Activated CD4-positive, alpha-beta T cell treated with anti-CD3 and anti-CD28 coated beads, Interleukin-2, amount 50 U/mL, for 16 hours (primary cell): ENCODE results near the gene BMPR1A.
"Not testable (repeated sequence)": the region's sequence is repeated elsewhere in the genome, so short reads cannot be mapped to it uniquely, and the experiment has no call there.

Experiments
- DNase-seq: peaks from one replicate; pipeline ENCODE4 v3.0.0-alpha.2; 2020

The BMPR1A gene

GRCh38 chr10:86898511-86898910 is 142.1 kb downstream of the BMPR1A start:
- DNase-seq, result no peak

GRCh38 chr10:86899132-86899531 is 142.7 kb downstream of the BMPR1A start:
- DNase-seq, result no peak

GRCh38 chr10:86899670-86900276 is 143.4 kb downstream of the BMPR1A start:
- peak; percentile 54 for DNase-seq

GRCh38 chr10:86900955-86901354 is 144.5 kb downstream of the BMPR1A start:
- no peak for DNase-seq

GRCh38 chr10:86904600-86904999 is 148.2 kb downstream of the BMPR1A start:
- DNase-seq, result no peak

GRCh38 chr10:86905429-86905828 is 149.0 kb downstream of the BMPR1A start:
- DNase-seq, result no peak

GRCh38 chr10:86914734-86915133 is 158.3 kb downstream of the BMPR1A start:
- DNase-seq, result no peak

GRCh38 chr10:86918022-86918471 is 161.6 kb downstream of the BMPR1A start:
- no peak for DNase-seq

GRCh38 chr10:86922553-86922961 is 166.1 kb downstream of the BMPR1A start:
- DNase-seq, result no peak

- no peak for DNase-seq
These were observed 173.3 kb downstream of the BMPR1A start for GRCh38 chr10:86929468-86930380.

- DNase-seq, result no peak
These were observed 175.5 kb downstream of the BMPR1A start for GRCh38 chr10:86931872-86932271.

GRCh38 chr10:86932674-86933073 is 176.3 kb downstream of the BMPR1A start:
- DNase-seq, result no peak

GRCh38 chr10:86934162-86934711 is 177.8 kb downstream of the BMPR1A start:
- DNase-seq, result not testable (repeated sequence)

GRCh38 chr10:86936661-86937501 is 180.5 kb downstream of the BMPR1A start:
- no peak for DNase-seq

GRCh38 chr10:86937502-86938154 is 181.2 kb downstream of the BMPR1A start:
- DNase-seq, result no peak

- no peak for DNase-seq
These were observed 181.8 kb downstream of the BMPR1A start for GRCh38 chr10:86938260-86938659.

- DNase-seq, result not testable (repeated sequence)
These were observed 183.7 kb downstream of the BMPR1A start for GRCh38 chr10:86940076-86940475.

GRCh38 chr10:86940677-86941076 is 184.3 kb downstream of the BMPR1A start:
- no peak for DNase-seq

- no peak for DNase-seq
These were observed 185.0 kb downstream of the BMPR1A start for GRCh38 chr10:86941426-86941825.

GRCh38 chr10:86941991-86942421 is 185.6 kb downstream of the BMPR1A start:
- no peak for DNase-seq

GRCh38 chr10:86942441-86943315 is 186.3 kb downstream of the BMPR1A start:
- no peak for DNase-seq
